ENCODE measurements around the gene BFSP1. TPM values are rescaled to one million over a fixed set of nuclear protein-coding genes. Genes with fewer than 3 reads are reported as not detected.

Gene BFSP1
- total and polyA plus RNA-seq, 2 experiments from 2014 or later = 2.0 to 2.3 TPM

DNA sequence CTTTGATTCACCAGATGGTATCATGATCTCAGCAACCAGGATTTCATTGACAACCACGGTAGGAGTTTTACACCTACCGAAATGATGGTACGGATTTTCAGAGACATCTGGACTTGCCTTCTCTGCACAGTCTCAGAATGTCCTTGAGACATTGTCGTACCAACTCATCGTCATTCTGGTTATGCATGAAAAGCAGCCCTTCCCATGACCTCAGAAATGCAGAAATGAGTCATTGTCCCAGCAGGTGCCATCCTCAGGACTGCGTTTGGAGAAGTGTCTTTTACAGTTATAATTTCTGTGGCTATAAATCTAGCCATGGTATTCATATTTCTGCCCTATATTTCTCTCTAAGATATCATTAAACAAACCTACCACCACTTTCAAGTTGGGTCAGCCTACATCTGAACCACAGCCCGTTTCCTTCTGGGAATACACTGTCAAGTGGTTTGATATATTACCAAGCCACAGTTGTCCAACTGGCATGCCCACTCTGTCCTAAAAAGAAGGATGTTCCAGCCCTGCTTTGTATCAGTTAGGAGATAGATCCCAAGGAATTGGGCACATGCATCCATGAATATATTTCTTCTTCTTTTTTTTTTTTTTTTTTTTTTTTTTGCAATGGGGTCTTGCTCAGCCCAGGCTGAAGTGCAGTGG is 7.5 kb upstream of the BFSP1 start:
- no peaks in the 10 kb centered on the region for H4K20me1 ChIP-seq (ENCODE audit: insufficient read depth, poor library complexity, severe bottlenecking)
- no peak overlapping the region for H3K4me2 ChIP-seq
- no peaks in the 10 kb centered on the region for H3K27me3 ChIP-seq
- WGBS (ENCODE audit: low lambda C conversion rate, missing lambda C conversion rate) = 68% methylated on average over 7 of the region's 7 CpGs
- H3K4me3 ChIP-seq = no peak overlapping the region
- H3K9me3 ChIP-seq (ENCODE audit: low read depth) = no peaks in the 10 kb centered on the region
- DNase-seq (ENCODE audit: low spot score) = no peak
- H3K27ac ChIP-seq = no peak overlapping the region
- H2AFZ ChIP-seq = no peak overlapping the region
- TF ChIP-seq EZH2 (IDR thresholded peaks at IDR 0.05; ENCODE audit: borderline replicate concordance) (no peak), EZH2phosphoT487 (IDR thresholded peaks at IDR 0.05; ENCODE audit: low read depth, severe bottlenecking, unreplicated experiment) (no peak), CTCF (IDR thresholded peaks at IDR 0.05; ENCODE audit: poor library complexity) (no peak)
- no peaks in the 10 kb centered on the region for H3K36me3 ChIP-seq (replicated peaks; ENCODE audit: insufficient read depth, low read depth)
- H3K9me2 ChIP-seq (replicated peaks; ENCODE audit: insufficient read depth) = no peaks in the 10 kb centered on the region
- no peaks in the 10 kb centered on the region for H3K79me2 ChIP-seq
- H3K4me1 ChIP-seq (ENCODE audit: insufficient read depth) = no peaks in the 10 kb centered on the region

GRCh38 chr20:17537959-17538358 is 6.8 kb upstream of the BFSP1 start:
- H3K27ac ChIP-seq = no peak overlapping the region
- 94% methylated on average over 3 of the region's 3 CpGs for WGBS (ENCODE audit: low lambda C conversion rate, missing lambda C conversion rate)
- TF ChIP-seq CTCF (IDR thresholded peaks at IDR 0.05; ENCODE audit: poor library complexity) (no peak), EZH2phosphoT487 (IDR thresholded peaks at IDR 0.05; ENCODE audit: low read depth, severe bottlenecking, unreplicated experiment) (no peak), EZH2 (IDR thresholded peaks at IDR 0.05; ENCODE audit: borderline replicate concordance) (no peak)

GRCh38 chr20:17536944-17537444 is 5.8 kb upstream of the BFSP1 start:
- DNase-seq (ENCODE audit: low spot score) = peak; percentile 85
- peaks cover under 1% of the 10 kb centered on the region for H3K4me1 ChIP-seq (ENCODE audit: insufficient read depth)
- H3K4me2 ChIP-seq = no peak overlapping the region
- no peaks in the 10 kb centered on the region for H3K9me2 ChIP-seq (replicated peaks; ENCODE audit: insufficient read depth)
- no peaks in the 10 kb centered on the region for H3K9me3 ChIP-seq (ENCODE audit: low read depth)
- no peaks in the 10 kb centered on the region for H3K36me3 ChIP-seq (replicated peaks; ENCODE audit: insufficient read depth, low read depth)
- WGBS (ENCODE audit: low lambda C conversion rate, missing lambda C conversion rate) = 21% methylated on average over 6 of the region's 6 CpGs
- H4K20me1 ChIP-seq (ENCODE audit: insufficient read depth, poor library complexity, severe bottlenecking) = no peaks in the 10 kb centered on the region
- H3K27me3 ChIP-seq = no peaks in the 10 kb centered on the region
- no peak overlapping the region for H3K4me3 ChIP-seq
- no peak overlapping the region for H3K27ac ChIP-seq
- H2AFZ ChIP-seq = no peak overlapping the region
- no peak for TF ChIP-seq EZH2phosphoT487 (IDR thresholded peaks at IDR 0.05; ENCODE audit: low read depth, severe bottlenecking, unreplicated experiment)
- TF ChIP-seq CTCF (IDR thresholded peaks at IDR 0.05; ENCODE audit: poor library complexity) = peak; percentile 97
- no peak for TF ChIP-seq EZH2 (IDR thresholded peaks at IDR 0.05; ENCODE audit: borderline replicate concordance)
- H3K79me2 ChIP-seq = no peaks in the 10 kb centered on the region

More at GRCh38 chr20:17537959-17538358, 6.8 kb upstream of the BFSP1 start:
- no peaks in the 10 kb centered on the region for H3K4me1 ChIP-seq (ENCODE audit: insufficient read depth)
- H2AFZ ChIP-seq = no peak overlapping the region
- H3K4me3 ChIP-seq = no peak overlapping the region
- no peaks in the 10 kb centered on the region for H3K36me3 ChIP-seq (replicated peaks; ENCODE audit: insufficient read depth, low read depth)
- no peaks in the 10 kb centered on the region for H3K9me2 ChIP-seq (replicated peaks; ENCODE audit: insufficient read depth)
- H3K27me3 ChIP-seq = no peaks in the 10 kb centered on the region
- no peak for DNase-seq (ENCODE audit: low spot score)
- no peak overlapping the region for H3K4me2 ChIP-seq
- no peaks in the 10 kb centered on the region for H4K20me1 ChIP-seq (ENCODE audit: insufficient read depth, poor library complexity, severe bottlenecking)
- H3K79me2 ChIP-seq = no peaks in the 10 kb centered on the region
- no peaks in the 10 kb centered on the region for H3K9me3 ChIP-seq (ENCODE audit: low read depth)

Data from hepatocyte (in vitro differentiated cells).